Measurements from ENCODE around the gene VSTM2L. TPM values are rescaled to one million over a fixed set of nuclear protein-coding genes. Genes with fewer than 3 reads are reported as not detected.

VSTM2L gene, protein sequence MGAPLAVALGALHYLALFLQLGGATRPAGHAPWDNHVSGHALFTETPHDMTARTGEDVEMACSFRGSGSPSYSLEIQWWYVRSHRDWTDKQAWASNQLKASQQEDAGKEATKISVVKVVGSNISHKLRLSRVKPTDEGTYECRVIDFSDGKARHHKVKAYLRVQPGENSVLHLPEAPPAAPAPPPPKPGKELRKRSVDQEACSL
- total RNA-seq (not detected in 2 replicates), polyA plus RNA-seq (0.18 and 0.25 TPM in 2 replicates), polyA minus RNA-seq (not detected in 2 replicates), Bru-seq, nascent RNA (percentile 4 among the genes with signal in this experiment), BruChase-seq, experiment 1, labeled RNA remaining after a 6-hour chase (percentile 8 among the genes with signal in this experiment), BruChase-seq, experiment 2, labeled RNA remaining after a 2-hour chase (percentile 3 among the genes with signal in this experiment)
- polyA plus RNA-seq (2011; cell fraction: cytosol; rRNA removed): 0.03 and 0.07 TPM in 2 replicates
- 0.07 TPM in 1 of 2 replicates, not detected in the other for polyA plus RNA-seq (2011; cell fraction: nucleus; rRNA removed)
- polyA plus RNA-seq (2012): 0.60 and 1.3 TPM in 2 replicates
- not detected for polyA minus RNA-seq (2011; cell fraction: cytosol; rRNA and poly(A)+ RNA removed)
- not detected in 2 replicates for polyA minus RNA-seq (2011; cell fraction: nucleus; rRNA and poly(A)+ RNA removed)
- long read RNA-seq: 0 reads

DNA sequence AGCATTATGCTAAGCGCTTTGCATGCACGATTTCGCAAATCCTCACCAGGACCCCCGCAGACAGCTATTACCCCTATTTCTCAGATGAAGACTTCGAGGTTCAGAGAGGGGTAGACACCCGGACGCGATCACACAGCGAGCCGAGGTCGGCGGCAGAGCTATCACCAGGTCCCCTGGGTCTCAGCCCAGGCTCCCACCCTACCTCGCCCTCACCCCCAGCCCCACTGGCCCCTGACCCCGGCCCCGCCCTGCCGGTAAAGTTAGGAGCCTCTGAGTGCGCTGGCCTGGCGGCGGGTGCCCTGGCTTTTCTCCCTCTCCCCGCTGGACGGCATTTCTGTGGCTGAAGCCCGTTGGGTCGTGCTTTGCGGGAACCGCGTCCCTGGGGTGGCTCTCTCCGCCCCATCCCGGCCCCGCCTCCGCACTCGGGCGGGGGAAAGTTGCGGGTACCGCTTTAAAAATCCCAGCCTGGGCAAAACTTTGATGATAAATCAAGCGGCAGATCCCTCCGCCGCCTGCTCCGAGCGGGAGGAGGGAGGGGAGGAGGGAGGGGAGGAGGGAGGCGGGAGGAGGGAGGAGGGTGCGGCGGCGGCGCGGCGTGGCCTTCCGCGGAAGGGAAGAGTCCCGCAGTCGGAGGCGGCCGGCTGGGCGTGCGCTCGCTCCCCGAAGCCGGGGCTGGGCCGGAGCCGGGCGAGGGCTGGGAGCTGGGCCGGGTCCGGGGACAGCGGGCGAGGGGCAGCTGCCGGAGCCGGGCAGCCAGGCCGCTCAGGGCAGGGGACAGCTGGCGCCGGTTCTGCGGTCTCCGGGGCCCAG lies at the start of gene VSTM2L:
Gene VSTM2L (plus strand): TSS at position 624 of the 810 bp plus-strand sequence. CDS start 224 bp downstream, outside the sequence.
- H3K27ac ChIP-seq (ENCODE audit: insufficient read depth, low read depth, low read length): no peak within 1 kb of the TSS
- H3K9me3 ChIP-seq (replicated peaks; ENCODE audit: control insufficient read depth, insufficient read depth, low read length): no peaks in the 10 kb centered on the region
- CTCF ChIA-PET: interaction anchor here (1.0 to 1.8 kb wide), 6 partner anchors 9 to 402 kb away, joined by 3 to 9 read pairs (median 4); no protein-coding TSS in a partner anchor
- intact Hi-C loops (cut with micrococcal nuclease) (loop anchor here (1.0 to 5.0 kb wide), 4 partner anchors 90 to 420 kb away; no protein-coding TSS in a partner anchor), dilution Hi-C loops (cut with MboI; ENCODE audit: extremely low pct_ligation_motif_present, low sequenced_read_pairs) (no loop called here)
- POLR2A ChIA-PET: no interaction called here
- H3K4me1 ChIP-seq (ENCODE audit: control insufficient read depth, extremely low read depth, insufficient read depth, low read length): no peaks in the 10 kb centered on the region
- H2AFZ ChIP-seq (ENCODE audit: low read depth, low read length): no peak within 1 kb of the TSS
- peak within 1 kb of the TSS in 1 of 3 experiments; percentile 15 for H3K4me3 ChIP-seq (replicated peaks in 1 of 3; ENCODE audit: insufficient read depth in 1 of 3, low read depth in 1 of 3, low read length in 3 of 3)
- no peak within 1 kb of the TSS for H3K9ac ChIP-seq (replicated peaks; ENCODE audit: extremely low read depth, insufficient read depth, low read length)
- no peak for TF ChIP-seq POLR2AphosphoS5 (IDR thresholded peaks at IDR 0.05; ENCODE audit: insufficient read depth, low read depth, low read length)
- TF ChIP-seq FOS (IDR thresholded peaks at IDR 0.05; ENCODE audit: borderline replicate concordance, insufficient read depth, low read length): no peak
- TF ChIP-seq, protein P1, sequence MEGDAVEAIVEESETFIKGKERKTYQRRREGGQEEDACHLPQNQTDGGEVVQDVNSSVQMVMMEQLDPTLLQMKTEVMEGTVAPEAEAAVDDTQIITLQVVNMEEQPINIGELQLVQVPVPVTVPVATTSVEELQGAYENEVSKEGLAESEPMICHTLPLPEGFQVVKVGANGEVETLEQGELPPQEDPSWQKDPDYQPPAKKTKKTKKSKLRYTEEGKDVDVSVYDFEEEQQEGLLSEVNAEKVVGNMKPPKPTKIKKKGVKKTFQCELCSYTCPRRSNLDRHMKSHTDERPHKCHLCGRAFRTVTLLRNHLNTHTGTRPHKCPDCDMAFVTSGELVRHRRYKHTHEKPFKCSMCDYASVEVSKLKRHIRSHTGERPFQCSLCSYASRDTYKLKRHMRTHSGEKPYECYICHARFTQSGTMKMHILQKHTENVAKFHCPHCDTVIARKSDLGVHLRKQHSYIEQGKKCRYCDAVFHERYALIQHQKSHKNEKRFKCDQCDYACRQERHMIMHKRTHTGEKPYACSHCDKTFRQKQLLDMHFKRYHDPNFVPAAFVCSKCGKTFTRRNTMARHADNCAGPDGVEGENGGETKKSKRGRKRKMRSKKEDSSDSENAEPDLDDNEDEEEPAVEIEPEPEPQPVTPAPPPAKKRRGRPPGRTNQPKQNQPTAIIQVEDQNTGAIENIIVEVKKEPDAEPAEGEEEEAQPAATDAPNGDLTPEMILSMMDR (IDR thresholded peaks at IDR 0.05; ENCODE audit: extremely low read depth in 1 of 2, insufficient read depth in 1 of 2, low read depth in 1 of 2, low read length in 2 of 2): no peak
- no peak for TF ChIP-seq POLR2A (IDR thresholded peaks at IDR 0.05; ENCODE audit: low read depth, low read length)
- TF ChIP-seq, protein P2, sequence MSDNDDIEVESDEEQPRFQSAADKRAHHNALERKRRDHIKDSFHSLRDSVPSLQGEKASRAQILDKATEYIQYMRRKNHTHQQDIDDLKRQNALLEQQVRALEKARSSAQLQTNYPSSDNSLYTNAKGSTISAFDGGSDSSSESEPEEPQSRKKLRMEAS (IDR thresholded peaks at IDR 0.05; ENCODE audit: insufficient read depth, insufficient read length): no peak
- no peak for TF ChIP-seq GATA2 (IDR thresholded peaks at IDR 0.05; ENCODE audit: insufficient read depth, insufficient read length, low read depth, low read length)
- peak; percentile 18 for TF ChIP-seq EZH2 (IDR thresholded peaks at IDR 0.05; ENCODE audit: borderline replicate concordance, low read depth, low read length, severe bottlenecking)
- TF ChIP-seq JUN (IDR thresholded peaks at IDR 0.05; ENCODE audit: borderline replicate concordance, insufficient read depth, insufficient read length, low read depth): no peak
- no peak for DNase-seq (ENCODE audit: low read depth, low spot score)
- H3K9me1 ChIP-seq (replicated peaks; ENCODE audit: control insufficient read depth, extremely low read depth, insufficient read depth, low read length): no peaks in the 10 kb centered on the region
- no TSS peak for BruUV-seq (replicated peaks)
- H3K4me2 ChIP-seq (ENCODE audit: insufficient read depth, low read length): peak within 1 kb of the TSS; percentile 25
- no peaks in the 10 kb centered on the region for H3K79me2 ChIP-seq (ENCODE audit: control insufficient read depth, insufficient read depth, low read length)
- H3K27me3 ChIP-seq (ENCODE audit: control insufficient read depth in 2 of 2, insufficient read depth in 2 of 2, low read length in 2 of 2): peaks cover 36 to 40% of the 10 kb centered on the region in 2 experiments
- H3K36me3 ChIP-seq (ENCODE audit: control insufficient read depth in 2 of 2, extremely low read depth in 1 of 2, insufficient read depth in 2 of 2, low read length in 2 of 2): no peaks in the 10 kb centered on the region
- no peaks in the 10 kb centered on the region for H4K20me1 ChIP-seq (replicated peaks; ENCODE audit: control insufficient read depth, extremely low read depth, insufficient read depth, low read length)
- FAIRE-seq: no peak
